Measurements from ENCODE around the gene NELL1.

Gene NELL1

DNA sequence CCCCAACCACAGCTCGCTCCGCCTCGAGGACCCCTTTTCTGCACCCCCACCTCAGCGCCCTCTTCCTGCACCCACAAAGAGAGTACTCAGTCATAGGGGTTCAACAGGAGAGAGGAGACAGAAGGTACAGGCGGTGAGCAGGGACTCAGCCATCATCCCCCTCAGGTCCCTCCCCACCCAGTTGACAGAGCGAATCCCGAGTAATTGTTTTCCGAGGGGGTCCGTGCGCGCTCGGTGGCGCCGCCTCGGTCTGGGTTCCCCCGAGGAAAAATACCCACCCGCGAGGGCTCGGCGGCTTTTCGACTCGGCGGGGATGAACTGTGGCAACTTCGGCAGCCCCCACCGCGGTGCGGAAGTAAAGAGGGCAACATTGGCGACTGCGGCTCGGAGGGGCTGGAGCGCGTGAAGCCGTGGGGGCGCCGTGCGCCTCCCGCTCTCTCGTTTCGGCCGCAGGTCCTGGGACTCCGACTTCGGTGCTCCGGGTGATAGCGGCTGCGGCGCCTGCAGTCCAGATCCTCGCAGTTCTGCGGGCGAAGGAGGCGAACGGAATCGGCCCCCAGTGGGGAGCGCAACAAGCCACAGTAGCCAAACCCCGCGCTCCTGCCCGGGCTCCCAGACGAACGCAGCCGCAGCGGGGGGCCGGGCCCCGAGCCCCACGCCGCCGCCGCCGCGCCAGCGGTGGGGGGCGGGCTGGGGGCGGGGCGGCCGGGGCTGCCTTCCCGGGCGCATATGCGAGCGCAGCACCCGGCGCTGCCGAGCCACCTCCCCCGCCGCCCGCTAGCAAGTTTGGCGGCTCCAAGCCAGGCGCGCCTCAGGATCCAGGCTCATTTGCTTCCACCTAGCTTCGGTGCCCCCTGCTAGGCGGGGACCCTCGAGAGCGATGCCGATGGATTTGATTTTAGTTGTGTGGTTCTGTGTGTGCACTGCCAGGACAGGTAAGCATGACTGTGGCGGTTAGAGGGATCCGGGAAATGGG, at the start of gene NELL1:
NELL1 (plus strand) TSS at position 743 of the 976 bp plus-strand sequence.
- DNase-seq = no peak

DNA sequence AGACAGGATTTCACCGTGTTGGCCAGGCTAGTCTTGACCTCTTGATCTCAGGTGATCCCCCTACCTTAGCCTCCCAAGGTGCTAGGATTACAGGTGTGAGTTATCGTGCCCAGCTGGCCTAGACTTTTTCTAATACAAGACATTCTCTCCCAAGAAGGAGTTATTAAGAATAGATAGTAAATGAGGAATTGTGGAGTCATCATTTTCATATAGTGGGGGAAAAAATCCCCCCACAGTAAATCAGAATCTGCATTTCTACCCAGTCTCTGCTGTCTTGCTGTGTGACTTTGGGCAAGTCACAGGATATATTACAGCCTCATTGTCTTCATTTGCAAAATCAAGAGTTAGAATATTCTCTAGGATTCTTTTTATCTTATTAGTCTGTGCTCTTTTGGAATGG, 48.4 kb upstream of the NELL1 start:
- DNase-seq = no peak

DNA sequence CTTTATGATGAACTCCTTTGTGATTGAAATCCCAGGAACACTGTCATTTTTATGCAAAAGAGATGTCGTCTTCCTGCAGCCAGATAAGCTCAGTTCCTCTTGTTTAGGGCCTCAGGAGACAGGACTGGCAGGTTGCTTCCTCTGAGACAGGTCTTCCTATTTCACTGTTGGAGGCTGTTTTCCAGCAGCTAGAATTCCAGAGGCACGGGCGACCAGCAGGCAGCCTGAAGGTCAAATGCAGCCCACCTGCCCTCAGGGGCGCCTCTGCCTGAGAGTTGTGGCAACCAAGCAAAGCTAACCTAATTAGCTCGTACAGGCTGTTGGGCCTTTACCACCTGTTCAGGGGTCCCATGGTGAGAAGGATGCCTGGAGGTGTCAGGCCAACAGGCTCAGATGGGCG, 47.7 kb upstream of the NELL1 start:
- DNase-seq = no peak

DNA sequence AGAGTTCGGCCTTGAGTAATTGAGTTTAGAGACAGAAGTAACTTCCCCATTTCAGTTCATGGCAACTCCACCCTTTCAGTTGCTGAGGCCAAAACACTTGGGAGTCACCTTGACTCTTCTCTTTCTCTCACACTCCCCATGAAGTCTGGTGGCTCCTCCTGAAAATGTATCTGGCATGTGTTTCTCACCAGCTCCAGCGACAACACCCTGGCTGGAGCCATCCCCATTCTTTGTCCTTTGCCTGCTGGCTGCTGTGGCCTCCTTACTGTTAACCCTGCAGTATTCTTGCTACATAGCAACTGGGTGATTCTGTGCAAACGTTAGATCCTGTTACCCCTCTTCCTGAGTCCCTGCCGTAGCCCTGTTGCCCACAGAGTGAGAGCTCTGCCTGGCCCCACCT, 46.1 kb upstream of the NELL1 start:
- DNase-seq = no peak

DNA sequence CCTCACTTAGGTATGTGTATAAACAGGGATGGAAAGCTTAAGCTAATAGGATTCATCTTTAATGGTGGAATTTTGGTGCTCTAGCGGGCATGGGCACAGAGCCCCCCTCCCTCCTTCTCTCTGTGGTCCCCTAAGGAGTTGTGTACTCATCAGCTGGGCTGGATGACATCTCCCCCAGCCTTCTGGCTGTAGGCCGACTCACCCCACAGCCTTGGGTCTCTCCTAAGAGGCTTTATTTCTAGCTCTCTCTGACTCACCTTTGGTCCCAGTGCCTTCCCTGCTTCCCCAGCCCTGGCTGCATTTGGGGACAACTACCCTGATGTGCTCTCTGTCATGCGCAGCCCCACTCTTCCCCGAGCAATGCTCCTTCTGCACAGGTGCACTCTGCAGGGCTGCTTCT, 43.1 kb upstream of the NELL1 start:
- DNase-seq = no peak

DNA sequence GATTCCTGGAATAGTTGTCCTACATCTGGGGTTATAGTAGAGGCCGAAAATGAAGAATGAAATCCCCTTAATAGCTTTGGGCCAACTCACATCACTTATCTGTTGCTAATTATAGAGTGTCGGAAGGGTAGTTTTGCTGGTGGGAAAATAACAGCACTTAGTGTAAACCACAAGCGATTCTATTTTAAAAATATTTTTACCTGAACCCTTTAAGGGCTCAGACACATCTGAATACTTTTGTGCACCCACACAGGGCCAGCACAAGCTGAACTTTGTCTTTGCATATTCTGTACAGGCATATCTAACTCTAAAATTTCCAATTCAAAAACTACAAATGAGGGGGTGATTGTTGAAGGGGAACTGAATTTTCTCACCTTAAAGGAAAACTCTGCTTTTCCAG, 42.4 kb upstream of the NELL1 start:
- DNase-seq = no peak

DNA sequence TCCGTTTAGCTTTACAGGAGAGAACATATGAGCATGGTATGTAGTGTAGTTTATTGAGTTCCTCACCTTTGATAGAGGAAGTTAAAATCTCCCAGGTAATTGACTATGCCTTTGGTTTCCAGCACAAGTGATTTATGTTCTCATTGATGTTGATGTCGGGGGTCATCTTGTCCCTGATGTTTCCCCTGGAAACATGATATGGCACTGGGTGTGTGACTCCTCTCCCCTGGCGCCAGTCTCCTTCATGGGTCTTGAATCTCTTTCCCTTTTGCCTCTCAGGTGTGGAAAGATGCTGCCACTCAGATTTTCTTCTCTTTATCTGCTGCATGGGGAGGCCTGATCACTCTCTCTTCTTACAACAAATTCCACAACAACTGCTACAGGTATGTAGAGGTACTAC, 41.7 kb upstream of the NELL1 start:
- DNase-seq = no peak

DNA sequence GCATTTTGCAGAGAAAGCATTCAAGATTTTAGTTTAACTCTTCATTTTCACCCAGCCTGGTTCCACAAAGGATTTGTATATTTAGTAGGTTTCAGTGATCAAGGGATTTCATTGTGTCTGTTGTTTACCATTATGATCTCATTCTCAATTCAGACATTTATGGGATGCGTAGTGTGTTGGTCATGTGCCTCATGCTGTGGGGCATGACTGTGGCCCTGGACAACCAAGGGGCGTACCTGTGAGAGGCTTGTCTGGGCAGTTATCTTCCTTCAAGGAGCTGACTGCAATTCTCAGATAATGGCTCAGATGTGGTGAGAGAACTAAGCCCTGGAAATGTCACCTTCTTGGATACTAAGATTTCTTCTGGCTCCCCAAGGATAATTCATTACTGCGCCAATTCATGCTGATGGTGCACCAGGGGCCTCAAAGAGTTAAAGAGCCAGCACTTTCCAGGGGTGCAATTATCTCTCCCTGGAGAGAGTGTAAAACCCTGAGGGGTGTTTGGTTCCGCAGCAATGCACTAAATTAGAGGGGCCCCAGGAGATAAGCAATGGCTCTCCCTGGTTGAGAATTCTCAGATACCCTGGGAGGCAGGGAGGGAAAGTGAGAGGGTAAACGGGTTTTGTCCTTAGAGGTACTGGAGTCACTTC, 37.7 kb upstream of the NELL1 start:
- DNase-seq = no peak

DNA sequence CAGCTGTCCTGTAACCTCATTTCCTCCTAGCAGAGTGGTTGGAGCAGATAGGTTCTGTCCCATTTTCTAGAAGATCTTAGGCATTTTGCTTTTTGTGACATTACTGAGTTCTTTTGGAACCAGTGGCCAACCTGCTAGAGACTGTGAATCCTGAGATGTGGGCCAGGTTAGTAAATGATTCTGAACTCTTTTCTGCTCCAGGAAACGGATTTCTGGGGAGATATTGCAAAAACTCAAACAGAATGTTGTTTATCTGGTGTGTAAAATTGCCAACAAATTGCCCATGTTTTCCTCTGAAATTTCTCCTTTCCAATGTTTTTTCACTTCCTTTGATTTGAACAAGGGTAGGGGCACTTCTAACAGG, 37.2 kb upstream of the NELL1 start:
- no peak for DNase-seq

DNA sequence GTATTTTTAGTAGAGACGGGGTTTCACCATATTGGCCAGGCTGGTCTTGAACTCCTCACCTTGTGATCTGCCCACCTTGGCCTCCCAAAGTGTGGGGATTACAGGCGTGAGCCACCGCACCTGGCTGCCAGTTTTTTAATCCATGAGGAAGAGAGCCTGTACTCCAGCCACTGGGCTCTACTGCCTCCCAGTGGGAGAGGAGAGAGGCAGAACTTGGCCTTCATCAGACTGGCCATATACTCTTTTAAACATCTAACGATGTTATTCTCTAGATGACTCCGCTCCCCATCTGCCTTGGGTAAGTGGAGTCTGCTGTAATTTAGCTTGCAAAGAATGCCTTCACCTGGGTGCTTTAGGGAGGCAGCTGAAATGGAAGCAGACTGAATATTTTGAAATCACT, 35.3 kb upstream of the NELL1 start:
- no peak for DNase-seq

DNA sequence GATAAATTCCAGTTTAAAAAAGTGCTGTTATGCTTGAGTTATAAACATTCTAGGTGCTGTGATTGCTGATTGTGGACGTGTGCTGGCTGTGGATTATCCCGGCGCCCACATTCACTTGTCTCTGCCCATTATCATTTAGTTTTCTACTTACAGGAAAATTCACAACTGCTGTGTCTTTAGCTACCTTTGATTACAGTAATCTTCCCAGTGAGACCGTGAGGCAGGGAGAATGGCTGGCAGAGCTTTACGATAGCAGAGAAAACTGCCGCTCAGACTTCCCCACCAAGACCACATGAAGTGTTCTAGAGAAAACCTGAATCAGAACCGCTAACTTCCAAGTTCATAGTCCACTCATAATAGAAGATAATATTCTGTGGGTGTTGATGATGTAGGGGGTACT, 34.6 kb upstream of the NELL1 start:
- DNase-seq = no peak

DNA sequence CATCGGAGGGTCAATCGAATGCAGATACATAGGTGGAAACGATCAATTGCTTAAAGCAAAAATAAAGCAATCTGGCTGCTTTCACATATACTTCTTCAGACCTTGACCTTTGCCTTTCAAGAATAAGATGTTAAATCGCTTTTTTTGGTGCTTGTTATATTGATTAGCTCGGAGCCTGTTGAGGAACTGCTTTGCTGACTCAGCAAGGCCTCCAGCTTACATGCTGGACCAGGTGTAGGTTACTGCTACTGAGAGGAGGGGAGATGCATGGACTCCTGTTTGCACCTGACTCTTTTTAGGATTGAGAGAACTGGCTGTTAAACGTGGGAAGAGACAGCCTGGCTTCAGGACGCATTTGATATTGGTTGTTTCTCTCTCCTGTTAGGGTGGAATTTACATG, 31.3 kb upstream of the NELL1 start:
- no peak for DNase-seq

DNA sequence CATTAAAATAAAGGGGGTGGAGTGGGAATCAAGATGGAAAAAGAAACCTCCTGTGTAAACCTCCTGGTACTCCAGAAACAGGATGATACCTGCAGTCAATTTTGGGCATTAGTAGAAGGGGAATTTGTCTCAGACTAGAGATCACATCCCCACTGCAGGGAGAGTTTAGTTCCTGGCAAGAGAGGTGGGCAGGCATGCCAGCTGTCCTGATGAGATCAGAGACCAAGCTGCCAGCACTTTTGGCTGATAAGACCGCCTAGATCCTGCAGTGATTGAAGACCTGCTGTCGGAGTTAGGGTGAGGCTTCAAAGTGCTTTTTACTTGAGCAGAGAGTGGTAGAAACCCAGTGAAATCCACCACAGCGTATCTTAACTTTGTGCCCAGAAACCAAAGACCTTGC, 29.7 kb upstream of the NELL1 start:
- no peak for DNase-seq

DNA sequence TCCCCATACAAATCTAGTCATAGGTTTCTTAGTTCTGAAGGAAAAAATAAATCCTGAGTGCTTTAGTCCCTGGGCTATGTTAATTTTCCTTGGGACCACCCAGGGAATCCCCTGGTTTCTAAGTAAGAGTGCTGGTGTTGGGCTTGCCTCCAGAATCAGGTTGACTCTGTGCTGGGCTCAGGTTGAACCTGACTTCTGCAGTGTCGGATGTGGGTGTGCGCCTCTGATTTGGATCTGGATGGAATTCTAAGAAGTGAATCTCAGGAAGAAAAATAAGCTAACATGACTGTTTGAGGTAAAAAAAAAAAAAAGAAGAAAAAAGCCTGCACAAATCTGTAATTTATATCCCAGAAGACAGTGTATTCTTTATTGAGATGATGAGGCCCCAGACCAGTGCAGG, 29.0 kb upstream of the NELL1 start:
- DNase-seq = no peak

DNA sequence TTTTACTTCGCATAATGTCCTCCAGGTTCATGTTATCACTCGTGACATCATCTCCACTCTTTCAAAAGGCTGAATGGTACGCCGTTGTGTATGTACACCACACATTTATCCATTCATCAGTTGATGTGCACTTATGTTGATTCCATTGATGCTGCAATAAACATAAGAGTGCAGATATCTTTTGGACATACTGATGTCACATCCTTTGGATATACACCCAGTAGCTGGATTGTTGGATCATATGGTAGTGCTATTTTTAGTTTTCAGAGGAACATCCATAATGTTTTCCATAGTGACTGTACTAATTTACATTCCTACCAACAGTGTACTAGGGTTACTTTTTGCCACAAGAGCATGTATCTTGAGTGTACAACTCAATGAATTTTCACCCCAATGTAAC, 25.0 kb upstream of the NELL1 start:
- DNase-seq = no peak

DNA sequence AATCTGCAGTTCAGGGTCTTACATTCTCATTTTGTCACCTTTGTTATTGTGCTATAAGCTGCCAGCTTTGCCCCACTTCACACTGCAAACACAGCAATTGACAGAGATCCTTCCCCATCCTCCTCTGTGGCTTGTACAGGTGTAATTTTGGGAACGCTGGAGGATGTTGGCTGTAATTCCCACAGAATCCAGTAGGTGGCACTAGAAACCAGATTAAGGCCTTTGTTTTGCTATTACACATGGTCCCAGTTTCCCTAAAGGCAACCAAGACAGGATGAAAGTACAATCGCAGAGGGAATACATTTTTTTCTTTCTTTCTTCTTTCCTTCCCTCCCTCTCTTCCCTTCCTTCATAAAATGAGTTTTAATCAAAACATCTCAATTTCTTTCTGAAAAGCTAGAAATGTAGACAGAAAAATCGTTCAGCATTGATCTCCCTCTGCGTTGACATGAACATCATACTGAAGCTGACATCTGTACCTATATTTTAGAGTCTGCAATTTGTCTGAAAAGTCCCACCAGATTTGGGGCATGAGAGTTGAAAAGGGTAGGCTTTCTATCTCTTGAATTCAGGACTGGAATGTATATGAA, 21.3 kb upstream of the NELL1 start:
- peak; percentile 38 for DNase-seq

DNA sequence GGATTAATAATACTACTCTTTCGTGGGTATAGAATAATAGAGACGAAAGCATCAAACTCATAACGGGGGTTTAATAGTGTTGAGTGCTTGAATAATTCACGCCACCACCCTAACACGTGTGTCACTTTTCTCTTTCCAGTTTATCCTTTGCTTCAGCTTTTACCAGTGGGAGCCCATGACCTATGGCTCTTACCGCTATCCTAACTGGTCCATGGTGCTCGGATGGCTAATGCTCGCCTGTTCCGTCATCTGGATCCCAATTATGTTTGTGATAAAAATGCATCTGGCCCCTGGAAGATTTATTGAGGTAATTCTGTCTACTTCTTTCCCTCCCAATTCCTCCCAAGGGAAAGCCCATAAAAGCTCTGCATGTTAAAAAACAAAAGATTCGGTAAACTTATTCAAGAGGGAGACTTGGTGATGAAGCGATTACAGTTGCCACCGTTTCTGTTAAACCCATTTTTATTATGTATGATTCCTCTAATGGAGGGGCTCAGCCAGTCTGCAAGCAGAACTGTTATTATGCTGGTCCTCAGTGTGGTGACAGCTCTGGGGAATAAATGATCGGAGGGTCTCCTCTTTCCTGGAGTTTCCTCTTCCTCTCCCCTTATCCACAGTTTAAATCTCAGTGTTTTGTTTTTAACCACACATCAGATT, 17.1 kb upstream of the NELL1 start:
- no peak for DNase-seq

DNA sequence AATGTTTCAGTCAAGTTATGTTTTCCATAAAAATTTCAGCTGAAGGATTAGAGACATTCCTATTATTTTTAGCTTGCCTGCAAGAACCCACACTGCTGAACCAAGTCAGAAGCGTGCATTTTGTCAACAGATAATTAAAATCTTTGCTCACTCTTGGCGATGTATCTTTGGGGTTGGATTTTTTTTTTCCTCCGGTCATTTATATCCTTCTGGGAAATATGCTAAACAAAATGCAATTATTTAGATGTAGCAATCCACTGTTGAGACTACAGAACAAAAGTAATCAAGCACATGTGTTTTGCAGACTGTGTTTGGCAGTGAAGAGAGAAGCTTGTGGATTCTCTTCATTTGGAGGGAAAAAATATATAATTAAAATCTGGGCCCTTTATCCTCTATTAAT, 15.3 kb upstream of the NELL1 start:
- no peak for DNase-seq

DNA sequence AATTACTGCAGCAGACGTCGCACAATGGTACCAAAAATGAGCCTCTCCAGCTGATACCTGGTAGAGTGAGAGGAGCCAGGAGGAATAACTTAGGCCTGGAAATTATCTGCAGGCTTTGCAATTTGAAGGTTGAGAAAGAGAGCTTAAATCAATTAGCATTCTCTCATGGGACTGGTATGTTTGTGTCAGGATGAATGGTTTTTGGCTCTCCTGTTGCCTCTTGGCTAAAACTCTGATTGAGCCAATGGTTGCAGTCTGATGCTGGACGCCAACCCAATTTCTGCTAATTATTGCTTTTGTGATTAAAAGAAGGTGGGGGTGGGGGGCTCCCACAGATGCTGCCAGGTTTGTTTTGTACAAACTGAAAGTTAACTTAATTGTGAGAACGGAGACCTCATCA, 12.5 kb upstream of the NELL1 start:
- no peak for DNase-seq

DNA sequence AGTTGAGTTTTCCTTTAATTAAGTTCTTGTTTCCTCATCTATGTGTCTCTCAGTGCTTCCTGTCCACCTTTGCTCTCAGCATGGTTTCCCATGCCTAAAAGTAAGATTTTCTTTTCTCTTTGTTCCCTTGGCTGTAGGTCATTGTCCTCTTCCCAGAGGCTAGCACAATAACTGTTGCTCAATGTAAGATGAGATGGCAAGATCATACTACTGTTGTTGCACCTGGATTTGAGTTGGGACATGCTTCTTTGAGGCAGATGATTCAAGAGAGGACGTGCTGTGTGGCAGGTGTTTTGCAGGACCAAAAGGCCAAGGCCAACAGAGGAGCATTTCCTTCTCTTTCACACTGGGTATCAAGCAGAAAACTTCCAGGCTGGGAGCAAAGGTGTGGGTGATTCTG, 11.3 kb upstream of the NELL1 start:
- DNase-seq = no peak

DNA sequence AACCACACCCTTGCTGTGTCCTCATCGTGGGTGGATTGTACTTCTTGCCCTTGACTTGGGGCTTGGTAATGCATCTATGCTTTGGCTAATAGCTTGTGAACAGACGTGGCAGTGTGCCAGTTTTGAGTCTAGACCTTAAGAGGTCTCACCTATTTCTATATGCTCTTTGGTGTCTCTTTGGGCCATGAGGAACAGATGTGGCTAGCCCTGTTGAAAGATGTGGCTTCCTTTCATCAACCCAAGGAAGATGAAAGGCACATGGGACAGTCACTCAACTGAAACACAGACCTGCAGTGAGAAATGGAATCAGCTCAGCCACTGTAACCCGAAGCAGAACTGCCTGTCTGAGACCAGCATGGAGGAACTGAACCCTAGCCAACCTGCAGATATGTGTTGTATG, 7.9 kb upstream of the NELL1 start:
- no peak for DNase-seq

DNA sequence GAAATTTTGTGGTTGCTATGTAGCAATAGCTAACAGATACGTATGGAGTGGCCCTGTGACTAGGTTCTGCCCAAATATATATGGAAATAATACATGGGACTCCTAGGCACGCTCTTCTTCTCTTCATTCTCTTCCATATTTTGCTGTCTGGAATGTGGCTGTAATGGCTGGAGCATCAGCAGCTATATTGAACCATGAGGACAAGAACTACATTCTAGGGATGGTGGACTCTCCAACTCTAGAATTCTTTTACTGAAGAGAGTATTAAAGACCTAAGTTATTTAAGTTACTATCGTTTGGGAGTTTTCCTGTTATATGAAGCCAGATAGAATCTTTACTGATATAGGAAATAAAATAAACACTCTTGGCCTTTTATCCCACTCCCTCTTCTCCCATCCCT, 7.5 kb upstream of the NELL1 start:
- DNase-seq = no peak

DNA sequence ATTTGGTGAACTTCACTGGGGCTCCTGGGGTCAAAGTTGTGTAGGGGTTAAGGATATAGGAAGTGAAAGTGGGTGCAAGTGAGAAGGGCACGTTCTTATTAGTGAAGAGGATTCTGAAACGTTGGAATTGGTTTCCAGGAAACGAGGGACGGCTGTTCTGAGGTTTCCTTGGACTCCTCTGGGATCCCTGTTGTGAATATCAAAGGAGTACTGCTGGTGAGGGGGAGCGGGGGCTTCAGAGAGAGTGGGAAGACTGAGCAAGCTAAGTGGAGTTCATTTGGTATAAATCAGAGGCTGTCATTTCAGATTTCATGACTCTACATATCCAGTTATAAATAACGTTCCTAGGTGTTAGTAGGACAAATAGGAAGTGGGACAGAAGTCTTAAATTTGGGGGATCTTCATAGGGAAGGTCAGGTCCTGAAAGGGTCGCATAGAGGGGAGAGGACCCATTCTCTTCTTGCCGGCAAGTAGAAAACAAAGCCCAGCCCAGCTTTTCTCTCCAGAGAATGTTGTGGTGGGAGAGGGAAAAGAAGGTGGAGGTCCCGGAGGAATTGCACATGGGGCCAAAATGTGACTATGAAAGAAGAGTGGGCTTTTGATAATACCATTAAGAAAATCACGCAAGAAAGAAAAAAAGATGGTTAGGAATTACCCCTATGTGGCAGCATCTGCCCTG, 1.1 kb upstream of the NELL1 start:
- no peak for DNase-seq
